ENCODE results near the gene CD99L2. TPM values are rescaled to one million over a fixed set of nuclear protein-coding genes. Genes with fewer than 3 reads are reported as not detected.

CD99L2 gene
- total RNA-seq, 2 donors from 2014 or later = 75.6 to 83.8 TPM

DNA sequence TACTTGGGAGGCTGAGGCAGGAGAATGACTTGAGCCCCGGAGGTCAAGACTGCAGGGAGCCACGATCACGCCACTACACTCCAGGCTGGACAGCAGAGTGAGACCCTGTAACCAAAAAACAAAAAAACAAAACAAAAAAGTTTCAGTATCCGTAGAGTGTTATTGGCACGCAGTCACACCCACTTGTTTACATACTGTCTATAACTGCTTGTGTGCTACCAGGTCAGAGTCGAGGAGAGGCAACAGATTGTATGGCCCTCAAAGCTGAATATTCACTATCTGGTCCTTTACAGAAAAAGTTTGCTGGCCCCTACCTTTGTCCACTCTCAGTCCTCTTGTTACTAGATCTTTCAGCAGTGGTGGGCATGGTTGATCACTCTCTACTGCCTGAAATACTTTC lies 8.2 kb upstream of the CD99L2 start:
- no peak for TF ChIP-seq CTCF (IDR thresholded peaks at IDR 0.05)
- no peaks in the 10 kb centered on the region for H3K4me1 ChIP-seq (ENCODE audit: control insufficient read depth in 1 of 2, low read depth in 2 of 2)
- no peak for ATAC-seq (ENCODE audit: insufficient number of reproducible peaks, low FRiP score, low read depth)
- no peak overlapping the region for H3K4me3 ChIP-seq
- no peaks in the 10 kb centered on the region for H3K9me3 ChIP-seq
- H3K36me3 ChIP-seq = no peaks in the 10 kb centered on the region
- H3K27me3 ChIP-seq (replicated peaks; ENCODE audit: insufficient read depth) = no peaks in the 10 kb centered on the region
- DNase-seq (ENCODE audit: low spot score) = no peak
- no peak overlapping the region for H3K27ac ChIP-seq

- no peaks in the 10 kb centered on the region for H3K4me1 ChIP-seq (ENCODE audit: control insufficient read depth in 1 of 2, low read depth in 2 of 2)
- no peaks in the 10 kb centered on the region for H3K27me3 ChIP-seq (replicated peaks; ENCODE audit: insufficient read depth)
- TF ChIP-seq CTCF (IDR thresholded peaks at IDR 0.05) = no peak
- H3K9me3 ChIP-seq = no peaks in the 10 kb centered on the region
- H3K36me3 ChIP-seq = no peaks in the 10 kb centered on the region
- no peak for DNase-seq (ENCODE audit: low spot score)
- ATAC-seq (ENCODE audit: insufficient number of reproducible peaks, low FRiP score, low read depth) = no peak
- H3K27ac ChIP-seq = no peak overlapping the region
- no peak overlapping the region for H3K4me3 ChIP-seq
Measured at GRCh38 chrX:150905293-150905692, 6.8 kb upstream of the CD99L2 start.

GRCh38 chrX:150903110-150903508 lies 4.6 kb upstream of the CD99L2 start:
- DNase-seq (ENCODE audit: low spot score) (no peak), ATAC-seq (ENCODE audit: insufficient number of reproducible peaks, low FRiP score, low read depth) (no peak)
- Histone ChIP-seq H3K4me1 (ENCODE audit: control insufficient read depth in 1 of 2, low read depth in 2 of 2) (no peaks in the 10 kb centered on the region), H3K4me3 (no peak overlapping the region), H3K9me3 (no peaks in the 10 kb centered on the region), H3K27ac (no peak overlapping the region), H3K27me3 (replicated peaks; ENCODE audit: insufficient read depth) (no peaks in the 10 kb centered on the region), H3K36me3 (no peaks in the 10 kb centered on the region)
- no peak for TF ChIP-seq CTCF (IDR thresholded peaks at IDR 0.05)

GRCh38 chrX:150902434-150903109 lies 4.1 kb upstream of the CD99L2 start:
- Histone ChIP-seq H3K27me3 (replicated peaks; ENCODE audit: insufficient read depth) (no peaks in the 10 kb centered on the region), H3K36me3 (no peaks in the 10 kb centered on the region), H3K4me3 (no peak overlapping the region), H3K4me1 (ENCODE audit: control insufficient read depth in 1 of 2, low read depth in 2 of 2) (no peaks in the 10 kb centered on the region), H3K27ac (no peak overlapping the region), H3K9me3 (no peaks in the 10 kb centered on the region)
- DNase-seq (ENCODE audit: low spot score) (no peak), ATAC-seq (ENCODE audit: insufficient number of reproducible peaks, low FRiP score, low read depth) (no peak)
- TF ChIP-seq CTCF (IDR thresholded peaks at IDR 0.05) = no peak

- DNase-seq (ENCODE audit: low spot score) (no peak), ATAC-seq (ENCODE audit: insufficient number of reproducible peaks, low FRiP score, low read depth) (no peak)
- Histone ChIP-seq H3K27me3 (replicated peaks; ENCODE audit: insufficient read depth) (no peaks in the 10 kb centered on the region), H3K4me3 (peak overlapping the region; percentile 83), H3K36me3 (no peaks in the 10 kb centered on the region), H3K4me1 (ENCODE audit: control insufficient read depth in 1 of 2, low read depth in 2 of 2) (no peaks in the 10 kb centered on the region), H3K9me3 (no peaks in the 10 kb centered on the region), H3K27ac (peak overlapping the region in 1 of 2 donors; percentile 52)
- no peak for TF ChIP-seq CTCF (IDR thresholded peaks at IDR 0.05)
Measured at GRCh38 chrX:150899191-150899757, 806 bp upstream of the CD99L2 start.

Data from thoracic aorta (tissue), 2 donors.